ENCODE measurements around the gene ACER2. TPM values are rescaled to one million over a fixed set of nuclear protein-coding genes. Genes with fewer than 3 reads are reported as not detected.
A peak's percentile ranks its signal among the peaks of the same experiment; 100 is the strongest.

ACER2 gene
- total RNA-seq, 2 experiments from 2014 or later, result 2.9 to 3.9 TPM

GRCh38 chr9:19488721-19489120 lies 79.9 kb downstream of the ACER2 start:
- H3K27ac Mint-ChIP-seq, result no peak overlapping the region
- H3K27me3 Mint-ChIP-seq, result peaks cover 8% of the 10 kb centered on the region
- DNase-seq (no peak), ATAC-seq (ENCODE audit: low read depth) (no peak)
- no peak overlapping the region for H3K4me3 Mint-ChIP-seq
- POLR2A ChIA-PET, result no interaction called here
- H3K9me3 Mint-ChIP-seq, result no peaks in the 10 kb centered on the region
- peaks cover 2% of the 10 kb centered on the region for H3K4me1 Mint-ChIP-seq
- H3K36me3 Mint-ChIP-seq, result no peaks in the 10 kb centered on the region

GRCh38 chr9:19490269-19490668 lies 81.5 kb downstream of the ACER2 start:
- DNase-seq (no peak), ATAC-seq (ENCODE audit: low read depth) (no peak)
- no peaks in the 10 kb centered on the region for H3K9me3 Mint-ChIP-seq
- H3K4me3 Mint-ChIP-seq, result no peak overlapping the region
- peaks cover 6% of the 10 kb centered on the region for H3K27me3 Mint-ChIP-seq
- POLR2A ChIA-PET, result no interaction called here
- H3K27ac Mint-ChIP-seq, result no peak overlapping the region
- H3K4me1 Mint-ChIP-seq, result peaks cover 2% of the 10 kb centered on the region
- no peaks in the 10 kb centered on the region for H3K36me3 Mint-ChIP-seq

- no peak for DNase-seq
- no peaks in the 10 kb centered on the region for H3K36me3 Mint-ChIP-seq
- H3K9me3 Mint-ChIP-seq, result no peaks in the 10 kb centered on the region
- H3K27me3 Mint-ChIP-seq, result peaks cover 6% of the 10 kb centered on the region
- H3K4me1 Mint-ChIP-seq, result peaks cover 2% of the 10 kb centered on the region
- H3K4me3 Mint-ChIP-seq, result no peak overlapping the region
- ATAC-seq (ENCODE audit: low read depth), result no peak
- H3K27ac Mint-ChIP-seq, result no peak overlapping the region
- POLR2A ChIA-PET, result no interaction called here
These were observed 82.0 kb downstream of the ACER2 start for GRCh38 chr9:19490828-19491227.

GRCh38 chr9:19492775-19493173 lies 84.0 kb downstream of the ACER2 start:
- Mint-ChIP-seq H3K4me3 (no peak overlapping the region), H3K27me3 (peaks cover 6% of the 10 kb centered on the region), H3K36me3 (no peaks in the 10 kb centered on the region), H3K9me3 (no peaks in the 10 kb centered on the region), H3K27ac (no peak overlapping the region), H3K4me1 (peaks cover 2% of the 10 kb centered on the region)
- POLR2A ChIA-PET, result no interaction called here
- DNase-seq (no peak), ATAC-seq (ENCODE audit: low read depth) (no peak)

GRCh38 chr9:19493174-19493811 lies 84.5 kb downstream of the ACER2 start:
- H3K27me3 Mint-ChIP-seq, result peaks cover 4% of the 10 kb centered on the region
- ATAC-seq (ENCODE audit: low read depth), result peak; percentile 66
- no peak overlapping the region for H3K4me3 Mint-ChIP-seq
- H3K27ac Mint-ChIP-seq, result no peak overlapping the region
- peaks cover 2% of the 10 kb centered on the region for H3K4me1 Mint-ChIP-seq
- POLR2A ChIA-PET, result no interaction called here
- H3K36me3 Mint-ChIP-seq, result no peaks in the 10 kb centered on the region
- peak; percentile 47 for DNase-seq
- no peaks in the 10 kb centered on the region for H3K9me3 Mint-ChIP-seq

- H3K27me3 Mint-ChIP-seq, result peaks cover 4% of the 10 kb centered on the region
These were observed 85.1 kb downstream of the ACER2 start for GRCh38 chr9:19493876-19494275.

GRCh38 chr9:19495186-19496028 lies 86.6 kb downstream of the ACER2 start:
- Mint-ChIP-seq H3K36me3 (no peaks in the 10 kb centered on the region), H3K9me3 (peaks cover 1% of the 10 kb centered on the region), H3K27me3 (peaks cover 6% of the 10 kb centered on the region), H3K27ac (no peak overlapping the region), H3K4me3 (no peak overlapping the region), H3K4me1 (peaks cover 2% of the 10 kb centered on the region)
- DNase-seq (no peak), ATAC-seq (ENCODE audit: low read depth) (no peak)
- POLR2A ChIA-PET, result no interaction called here

More at GRCh38 chr9:19493876-19494275, 85.1 kb downstream of the ACER2 start:
- POLR2A ChIA-PET, result no interaction called here
- Mint-ChIP-seq H3K27ac (no peak overlapping the region), H3K9me3 (no peaks in the 10 kb centered on the region), H3K36me3 (no peaks in the 10 kb centered on the region), H3K4me1 (peaks cover 2% of the 10 kb centered on the region), H3K4me3 (no peak overlapping the region)
- ATAC-seq (ENCODE audit: low read depth) (no peak), DNase-seq (no peak)

GRCh38 chr9:19496321-19497050 lies 87.7 kb downstream of the ACER2 start:
- Mint-ChIP-seq H3K4me3 (no peak overlapping the region), H3K27ac (no peak overlapping the region), H3K9me3 (peaks cover 1% of the 10 kb centered on the region), H3K36me3 (no peaks in the 10 kb centered on the region), H3K27me3 (peaks cover 10% of the 10 kb centered on the region), H3K4me1 (peaks cover 2% of the 10 kb centered on the region)
- ATAC-seq (ENCODE audit: low read depth) (no peak), DNase-seq (no peak)
- POLR2A ChIA-PET, result no interaction called here

- POLR2A ChIA-PET, result no interaction called here
- Mint-ChIP-seq H3K36me3 (no peaks in the 10 kb centered on the region), H3K9me3 (peaks cover 1% of the 10 kb centered on the region), H3K4me1 (peaks cover 2% of the 10 kb centered on the region), H3K27ac (no peak overlapping the region), H3K27me3 (peaks cover 11% of the 10 kb centered on the region), H3K4me3 (no peak overlapping the region)
- ATAC-seq (ENCODE audit: low read depth) (no peak), DNase-seq (no peak)
These were observed 88.5 kb downstream of the ACER2 start for GRCh38 chr9:19497276-19497675.

- no peak for ATAC-seq (ENCODE audit: low read depth)
- Mint-ChIP-seq H3K9me3 (peaks cover 1% of the 10 kb centered on the region), H3K4me3 (no peak overlapping the region), H3K27me3 (peaks cover 11% of the 10 kb centered on the region), H3K27ac (no peak overlapping the region), H3K4me1 (peaks cover 2% of the 10 kb centered on the region), H3K36me3 (no peaks in the 10 kb centered on the region)
- POLR2A ChIA-PET, result no interaction called here
- DNase-seq, result no peak
These were observed 89.2 kb downstream of the ACER2 start for GRCh38 chr9:19498015-19498414.

Other genes with a start within 250 kb of the ACER2 start
- 10 to 100 TPM; 44.4 to 49.5 TPM for gene DENND4C, start 178.3 kb upstream of the ACER2 start, total RNA-seq
- 1,000 to 10,000 TPM; 2,300 to 2,421 TPM for gene RPS6, start 28.8 kb upstream of the ACER2 start, total RNA-seq

Measured in activated naive CD8-positive, alpha-beta T cell treated with anti-CD3 and anti-CD28 coated beads, Interleukin-2, amount 10 ng/mL, durations not matched to agents 7 days and 5 days (primary cell).